Measurements from ENCODE around the gene ARID1B.

The ARID1B gene

GRCh38 chr6:157125531-157125930 is 348.4 kb downstream of the ARID1B start:
- no peak for DNase-seq (ENCODE audit: low spot score)
- in situ Hi-C loops (cut with MboI; ENCODE audit: low sequenced_read_pairs, unreplicated experiment): no loop called here
- TF ChIP-seq, protein P1, sequence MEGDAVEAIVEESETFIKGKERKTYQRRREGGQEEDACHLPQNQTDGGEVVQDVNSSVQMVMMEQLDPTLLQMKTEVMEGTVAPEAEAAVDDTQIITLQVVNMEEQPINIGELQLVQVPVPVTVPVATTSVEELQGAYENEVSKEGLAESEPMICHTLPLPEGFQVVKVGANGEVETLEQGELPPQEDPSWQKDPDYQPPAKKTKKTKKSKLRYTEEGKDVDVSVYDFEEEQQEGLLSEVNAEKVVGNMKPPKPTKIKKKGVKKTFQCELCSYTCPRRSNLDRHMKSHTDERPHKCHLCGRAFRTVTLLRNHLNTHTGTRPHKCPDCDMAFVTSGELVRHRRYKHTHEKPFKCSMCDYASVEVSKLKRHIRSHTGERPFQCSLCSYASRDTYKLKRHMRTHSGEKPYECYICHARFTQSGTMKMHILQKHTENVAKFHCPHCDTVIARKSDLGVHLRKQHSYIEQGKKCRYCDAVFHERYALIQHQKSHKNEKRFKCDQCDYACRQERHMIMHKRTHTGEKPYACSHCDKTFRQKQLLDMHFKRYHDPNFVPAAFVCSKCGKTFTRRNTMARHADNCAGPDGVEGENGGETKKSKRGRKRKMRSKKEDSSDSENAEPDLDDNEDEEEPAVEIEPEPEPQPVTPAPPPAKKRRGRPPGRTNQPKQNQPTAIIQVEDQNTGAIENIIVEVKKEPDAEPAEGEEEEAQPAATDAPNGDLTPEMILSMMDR (IDR thresholded peaks at IDR 0.05; ENCODE audit: borderline replicate concordance, control extremely low read depth, extremely low read depth, insufficient read depth, missing control alignments): no peak

DNA sequence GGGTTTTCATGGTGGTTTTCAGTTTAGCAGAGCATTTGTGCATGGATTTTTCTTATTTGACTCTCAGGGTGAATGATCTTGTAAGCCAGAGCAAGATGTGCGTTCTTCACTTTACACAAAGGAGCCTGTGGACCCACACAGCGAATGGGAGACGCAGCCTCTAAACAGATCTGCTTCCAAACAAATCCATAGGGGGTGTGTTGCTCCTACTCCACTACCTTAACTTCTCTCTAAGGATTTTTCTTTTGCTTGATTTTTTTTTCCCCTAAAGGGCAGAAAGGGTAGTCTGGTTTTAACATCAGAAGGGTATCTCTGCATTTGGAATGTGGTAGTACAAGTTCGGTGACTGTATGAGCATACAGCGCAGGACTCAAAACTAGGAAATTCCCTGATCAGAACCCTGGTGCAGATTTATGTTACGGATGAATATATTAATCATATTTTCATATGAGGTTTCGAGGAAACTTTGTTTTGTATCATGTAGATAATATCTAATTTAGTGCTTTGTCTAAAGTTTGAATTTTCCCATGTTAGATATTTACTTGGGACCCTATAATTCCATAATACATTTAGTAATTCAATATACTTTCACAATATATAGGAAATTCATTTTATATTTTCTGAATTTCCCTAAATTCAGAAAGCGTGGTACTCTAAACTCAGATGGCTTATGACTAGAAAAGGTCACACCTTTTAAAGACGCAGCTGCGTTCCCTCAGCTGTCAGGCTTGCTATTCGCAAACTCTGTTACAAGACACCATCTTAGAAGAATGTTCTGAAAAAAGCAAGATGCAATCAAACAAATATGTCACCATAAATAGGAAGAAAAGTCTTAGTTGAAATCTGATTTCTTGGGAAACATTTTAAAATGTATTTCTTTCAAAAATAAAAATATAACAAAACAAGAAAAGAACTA is 349.3 kb downstream of the ARID1B start:
- TF ChIP-seq, protein P1 (IDR thresholded peaks at IDR 0.05; ENCODE audit: borderline replicate concordance, control extremely low read depth, extremely low read depth, insufficient read depth, missing control alignments): no peak
- DNase-seq (ENCODE audit: low spot score): no peak
- in situ Hi-C loops (cut with MboI; ENCODE audit: low sequenced_read_pairs, unreplicated experiment): no loop called here

- in situ Hi-C loops (cut with MboI; ENCODE audit: low sequenced_read_pairs, unreplicated experiment): no loop called here
- no peak for DNase-seq (ENCODE audit: low spot score)
- TF ChIP-seq, protein P1 (IDR thresholded peaks at IDR 0.05; ENCODE audit: borderline replicate concordance, control extremely low read depth, extremely low read depth, insufficient read depth, missing control alignments): no peak
Observed at GRCh38 chr6:157128235-157128775, 351.1 kb downstream of the ARID1B start.

- in situ Hi-C loops (cut with MboI; ENCODE audit: low sequenced_read_pairs, unreplicated experiment): no loop called here
- TF ChIP-seq, protein P1 (IDR thresholded peaks at IDR 0.05; ENCODE audit: borderline replicate concordance, control extremely low read depth, extremely low read depth, insufficient read depth, missing control alignments): no peak
- DNase-seq (ENCODE audit: low spot score): no peak
Observed at GRCh38 chr6:157131250-157131649, 354.1 kb downstream of the ARID1B start.

DNA sequence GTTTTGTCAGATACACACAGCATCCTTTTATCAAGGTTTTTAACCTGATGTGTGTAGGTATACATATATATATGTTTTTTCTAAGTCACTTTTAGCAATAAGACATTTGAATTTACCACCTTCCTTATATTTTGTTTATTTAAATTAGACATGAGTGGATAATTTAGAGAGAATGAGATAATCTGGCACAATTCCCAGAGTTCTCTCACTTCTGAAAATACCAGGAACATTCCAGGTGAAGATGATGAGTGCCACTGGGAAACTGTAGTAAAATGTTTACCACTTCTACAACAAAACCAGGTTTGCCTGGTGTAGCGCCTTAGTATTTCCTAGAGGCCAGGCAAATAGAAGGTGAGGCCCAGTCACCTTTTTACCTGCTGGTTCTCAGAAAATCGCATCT is 356.7 kb downstream of the ARID1B start:
- TF ChIP-seq, protein P1 (IDR thresholded peaks at IDR 0.05; ENCODE audit: borderline replicate concordance, control extremely low read depth, extremely low read depth, insufficient read depth, missing control alignments): no peak
- in situ Hi-C loops (cut with MboI; ENCODE audit: low sequenced_read_pairs, unreplicated experiment): no loop called here
- DNase-seq (ENCODE audit: low spot score): no peak

GRCh38 chr6:157134402-157135047 is 357.3 kb downstream of the ARID1B start:
- in situ Hi-C loops (cut with MboI; ENCODE audit: low sequenced_read_pairs, unreplicated experiment): no loop called here

More at GRCh38 chr6:157134402-157135047, 357.3 kb downstream of the ARID1B start:
- no peak for DNase-seq (ENCODE audit: low spot score)
- TF ChIP-seq, protein P1 (IDR thresholded peaks at IDR 0.05; ENCODE audit: borderline replicate concordance, control extremely low read depth, extremely low read depth, insufficient read depth, missing control alignments): no peak
